ENCODE results near the gene COX18. TPM values are rescaled to one million over a fixed set of nuclear protein-coding genes. Genes with fewer than 3 reads are reported as not detected.

The COX18 gene
- total RNA-seq, 2 donors from 2014 or later = 12.5 to 22.1 TPM

DNA sequence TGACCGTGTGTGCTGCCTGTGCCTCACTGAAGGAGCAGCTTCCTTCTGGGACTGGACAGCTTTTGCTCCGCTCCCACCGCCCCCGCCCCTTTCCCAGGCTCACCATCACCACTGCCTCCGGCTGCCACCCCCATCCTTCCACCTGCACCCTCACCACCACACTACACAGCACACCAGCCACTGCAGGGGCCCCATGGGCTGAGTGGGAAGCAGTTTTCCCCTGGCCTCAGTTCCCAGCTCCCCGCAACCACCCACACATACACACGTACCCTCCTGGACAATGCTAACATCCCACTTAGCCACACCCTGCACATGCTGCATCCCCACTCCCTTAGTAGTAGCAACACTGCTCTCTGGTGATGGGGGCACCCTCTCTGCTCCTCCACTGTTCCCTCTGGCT is 29.6 kb upstream of the COX18 start:
- H3K4me1 ChIP-seq = no peaks in the 10 kb centered on the region
- H3K4me3 ChIP-seq = no peak overlapping the region
- intact Hi-C loops (cut with DNase I) = no loop called here
- H3K27ac ChIP-seq = no peak overlapping the region
- peaks cover 4 to 29% of the 10 kb centered on the region in 2 donors for H3K36me3 ChIP-seq (replicated peaks in 1 of 2; ENCODE audit: insufficient read depth in 1 of 2, low read depth in 2 of 2)
- no peak for DNase-seq
- ATAC-seq = no peak
- TF ChIP-seq POLR2A (IDR thresholded peaks at IDR 0.05) = no peak
- TF ChIP-seq, protein P1, sequence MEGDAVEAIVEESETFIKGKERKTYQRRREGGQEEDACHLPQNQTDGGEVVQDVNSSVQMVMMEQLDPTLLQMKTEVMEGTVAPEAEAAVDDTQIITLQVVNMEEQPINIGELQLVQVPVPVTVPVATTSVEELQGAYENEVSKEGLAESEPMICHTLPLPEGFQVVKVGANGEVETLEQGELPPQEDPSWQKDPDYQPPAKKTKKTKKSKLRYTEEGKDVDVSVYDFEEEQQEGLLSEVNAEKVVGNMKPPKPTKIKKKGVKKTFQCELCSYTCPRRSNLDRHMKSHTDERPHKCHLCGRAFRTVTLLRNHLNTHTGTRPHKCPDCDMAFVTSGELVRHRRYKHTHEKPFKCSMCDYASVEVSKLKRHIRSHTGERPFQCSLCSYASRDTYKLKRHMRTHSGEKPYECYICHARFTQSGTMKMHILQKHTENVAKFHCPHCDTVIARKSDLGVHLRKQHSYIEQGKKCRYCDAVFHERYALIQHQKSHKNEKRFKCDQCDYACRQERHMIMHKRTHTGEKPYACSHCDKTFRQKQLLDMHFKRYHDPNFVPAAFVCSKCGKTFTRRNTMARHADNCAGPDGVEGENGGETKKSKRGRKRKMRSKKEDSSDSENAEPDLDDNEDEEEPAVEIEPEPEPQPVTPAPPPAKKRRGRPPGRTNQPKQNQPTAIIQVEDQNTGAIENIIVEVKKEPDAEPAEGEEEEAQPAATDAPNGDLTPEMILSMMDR (IDR thresholded peaks at IDR 0.05) = no peak
- H3K27me3 ChIP-seq = no peaks in the 10 kb centered on the region
- no peaks in the 10 kb centered on the region for H3K9me3 ChIP-seq
- whole genome bisulfite sequencing, 2 donors = 88 to 94% methylated on average over 7 of the region's 7 CpGs

DNA sequence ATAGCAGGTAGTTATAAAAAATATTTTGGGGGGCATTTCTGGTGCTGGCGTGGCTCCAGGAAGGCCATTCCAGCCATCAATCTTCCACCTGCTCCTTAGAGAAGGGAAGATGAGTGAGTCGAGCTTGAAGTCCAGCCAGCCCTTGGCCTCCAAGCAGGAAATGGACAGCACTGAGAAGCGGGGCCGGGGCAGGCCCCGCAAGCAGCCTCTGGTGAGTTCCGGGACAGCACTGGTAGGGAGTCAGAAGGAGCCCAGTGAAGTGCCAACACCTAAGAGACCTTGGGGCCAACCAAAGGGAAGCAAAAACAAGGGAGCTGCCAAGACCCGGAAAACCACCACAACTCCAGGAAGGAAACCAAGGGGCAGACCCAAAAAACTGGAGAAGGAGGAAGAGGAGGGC is 29.2 kb upstream of the COX18 start:
- Histone ChIP-seq H3K36me3 (replicated peaks in 1 of 2; ENCODE audit: insufficient read depth in 1 of 2, low read depth in 2 of 2) (peaks cover 4 to 29% of the 10 kb centered on the region in 2 donors), H3K27me3 (no peaks in the 10 kb centered on the region), H3K27ac (no peak overlapping the region), H3K9me3 (no peaks in the 10 kb centered on the region), H3K4me3 (no peak overlapping the region), H3K4me1 (no peaks in the 10 kb centered on the region)
- intact Hi-C loops (cut with DNase I) = no loop called here
- ATAC-seq = no peak
- TF ChIP-seq, protein P1 (IDR thresholded peaks at IDR 0.05) = no peak
- no peak for TF ChIP-seq POLR2A (IDR thresholded peaks at IDR 0.05)
- 90 to 91% methylated on average over 7 of the region's 7 CpGs for WGBS, 2 donors
- no peak for DNase-seq

DNA sequence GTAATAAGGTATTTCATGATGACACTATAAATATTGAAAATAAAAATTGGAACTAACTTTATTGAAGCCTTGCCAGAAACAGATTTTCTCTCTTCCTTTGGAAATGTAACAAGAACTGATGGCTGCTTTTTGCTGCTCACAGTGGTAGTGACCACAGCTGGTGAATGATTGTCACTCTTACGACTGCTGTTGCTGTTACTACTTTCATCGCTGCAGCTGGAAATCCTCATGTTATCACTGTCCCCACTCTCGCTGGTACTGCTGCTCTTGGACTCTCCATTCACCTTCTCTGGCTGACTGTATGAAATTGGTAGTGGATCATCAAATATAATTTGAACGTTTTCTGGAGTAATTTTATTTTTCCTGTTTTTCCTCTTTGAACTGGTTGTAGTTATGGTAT is 28.5 kb upstream of the COX18 start:
- 82 to 84% methylated on average over 4 of the region's 4 CpGs for WGBS, 2 donors
- Histone ChIP-seq H3K4me3 (no peak overlapping the region), H3K27me3 (no peaks in the 10 kb centered on the region), H3K4me1 (no peaks in the 10 kb centered on the region), H3K36me3 (replicated peaks in 1 of 2; ENCODE audit: insufficient read depth in 1 of 2, low read depth in 2 of 2) (peaks cover 4 to 29% of the 10 kb centered on the region in 2 donors), H3K9me3 (no peaks in the 10 kb centered on the region), H3K27ac (no peak overlapping the region)
- ATAC-seq (no peak), DNase-seq (no peak)
- intact Hi-C loops (cut with DNase I) = no loop called here
- TF ChIP-seq, protein P1 (IDR thresholded peaks at IDR 0.05) = no peak
- no peak for TF ChIP-seq POLR2A (IDR thresholded peaks at IDR 0.05)

DNA sequence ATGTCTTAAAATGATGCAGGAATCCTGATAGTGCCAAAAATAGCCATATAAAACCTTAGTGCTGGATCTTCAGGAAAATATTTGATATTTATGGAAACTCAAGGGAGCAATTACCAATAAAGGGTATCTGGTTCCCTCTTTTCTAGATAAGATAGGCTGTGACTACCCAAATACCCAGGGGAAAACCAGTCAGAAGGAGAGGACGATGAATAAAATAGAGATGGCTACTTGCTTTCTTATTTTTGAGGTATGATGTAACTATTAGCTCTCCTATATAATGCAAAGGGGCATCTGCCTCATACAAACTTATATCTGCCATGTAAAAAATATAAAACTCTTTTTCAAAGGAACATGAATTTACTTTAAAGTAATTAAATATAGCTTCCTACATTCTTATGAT is 23.4 kb upstream of the COX18 start:
- DNase-seq (no peak), ATAC-seq (no peak)
- Histone ChIP-seq H3K36me3 (replicated peaks in 1 of 2; ENCODE audit: insufficient read depth in 1 of 2, low read depth in 2 of 2) (peaks cover 0 to 15% of the 10 kb centered on the region in 2 donors), H3K4me1 (no peaks in the 10 kb centered on the region), H3K4me3 (no peak overlapping the region), H3K27ac (no peak overlapping the region), H3K27me3 (no peaks in the 10 kb centered on the region), H3K9me3 (no peaks in the 10 kb centered on the region)
- WGBS, 2 donors = 79 to 90% methylated on average over 1 of the region's 1 CpG
- TF ChIP-seq POLR2A (IDR thresholded peaks at IDR 0.05) = no peak
- TF ChIP-seq, protein P1 (IDR thresholded peaks at IDR 0.05) = no peak
- intact Hi-C loops (cut with DNase I) = no loop called here

DNA sequence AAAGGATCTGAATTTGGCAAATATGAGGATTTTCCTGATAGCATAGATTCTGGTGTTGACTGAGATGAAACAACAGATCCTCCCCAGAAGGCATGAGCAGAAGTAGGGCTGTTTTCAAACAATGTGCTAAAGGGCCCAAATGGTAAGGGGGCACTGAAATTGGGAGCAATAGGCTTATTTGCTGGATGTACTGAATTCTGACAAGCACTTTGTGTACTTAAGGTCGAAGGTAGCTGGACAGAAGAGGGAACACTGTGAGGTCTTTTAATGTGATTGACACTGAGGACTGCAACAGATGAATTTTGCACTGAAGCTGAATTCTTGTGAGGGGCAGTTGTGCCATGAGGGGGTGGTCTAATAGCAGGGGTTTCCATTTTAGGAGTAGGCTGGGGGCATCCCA is 21.2 kb upstream of the COX18 start:
- 52 to 62% methylated on average over 1 of the region's 1 CpG for WGBS, 2 donors
- Histone ChIP-seq H3K27ac (no peak overlapping the region), H3K4me1 (no peaks in the 10 kb centered on the region), H3K36me3 (replicated peaks in 1 of 2; ENCODE audit: insufficient read depth in 1 of 2, low read depth in 2 of 2) (peaks cover 0 to 13% of the 10 kb centered on the region in 2 donors), H3K27me3 (no peaks in the 10 kb centered on the region), H3K4me3 (no peak overlapping the region), H3K9me3 (no peaks in the 10 kb centered on the region)
- TF ChIP-seq, protein P1 (IDR thresholded peaks at IDR 0.05) = no peak
- ATAC-seq (no peak), DNase-seq (no peak)
- intact Hi-C loops (cut with DNase I) = no loop called here
